Measurements from ENCODE around the gene DGLUCY. TPM values are rescaled to one million over a fixed set of nuclear protein-coding genes. Genes with fewer than 3 reads are reported as not detected.
"Not testable (repeated sequence)": the region's sequence is repeated elsewhere in the genome, so short reads cannot be mapped to it uniquely, and the experiment has no call there.

DGLUCY gene
- total RNA-seq, 2 donors from 2014 or later: 50.1 to 85.6 TPM

DNA sequence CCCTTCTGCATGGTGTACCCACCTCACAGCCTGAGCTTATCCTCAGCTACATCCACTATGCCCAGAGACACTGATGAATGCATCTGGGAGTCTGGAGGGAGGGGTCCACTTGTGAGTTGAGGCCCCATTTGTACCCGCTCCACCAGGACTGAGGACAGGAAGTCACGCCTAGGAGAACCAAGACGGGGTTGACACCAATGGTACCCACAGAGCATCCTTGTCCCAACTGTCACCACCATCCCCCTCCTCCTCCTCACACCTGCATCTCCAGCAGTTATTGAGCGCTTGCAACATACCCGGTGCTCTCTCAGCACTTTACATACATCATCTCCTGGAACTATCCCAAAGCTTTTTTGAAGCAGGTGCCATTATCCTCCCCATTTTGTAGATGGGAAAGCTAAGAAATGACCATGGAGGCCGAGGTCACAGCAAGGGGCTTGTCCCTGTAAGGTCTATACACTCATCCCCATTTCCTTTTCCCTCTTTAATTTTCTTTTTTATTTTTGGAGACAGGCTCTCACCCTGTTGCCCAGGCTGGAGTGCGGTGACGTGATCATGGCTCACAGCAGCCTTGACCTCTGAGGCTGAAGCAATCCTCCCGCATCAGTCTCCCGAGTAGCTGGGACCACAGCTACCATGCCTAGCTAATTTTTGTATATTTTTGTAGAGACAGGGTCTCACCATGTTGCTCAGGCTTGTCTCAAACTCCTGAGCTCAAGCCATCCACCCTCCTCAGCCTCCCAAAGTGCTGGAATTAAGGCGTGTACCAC lies 31.7 kb downstream of the DGLUCY start:
- DNase-seq (ENCODE audit: low spot score in 2 of 2) (no peak), ATAC-seq (no peak)
- peaks cover 0 to 7% of the 10 kb centered on the region in 2 donors for H3K36me3 Mint-ChIP-seq
- H3K9me3 Mint-ChIP-seq: no peaks in the 10 kb centered on the region
- H3K27ac Mint-ChIP-seq: no peak overlapping the region

DNA sequence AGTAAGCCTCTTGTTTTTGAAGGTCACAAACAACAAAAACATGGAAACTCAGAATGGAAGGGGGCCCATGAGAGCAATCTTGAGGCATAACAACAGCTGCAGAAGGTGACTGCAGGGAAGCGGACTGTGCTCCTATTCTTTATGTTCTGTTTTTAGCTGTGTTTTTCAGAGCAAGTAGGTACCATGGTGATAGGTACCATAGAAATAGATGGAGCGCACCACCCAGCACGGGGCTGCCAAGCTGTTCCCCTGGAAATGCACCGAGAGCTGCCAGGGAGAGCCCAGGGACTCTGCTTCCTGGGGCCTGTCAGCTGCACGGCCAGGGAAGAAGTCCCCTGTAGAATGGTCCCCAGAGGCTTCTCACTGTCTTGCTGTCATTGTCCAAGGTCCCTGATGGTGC lies 32.8 kb downstream of the DGLUCY start:
- H3K27ac Mint-ChIP-seq: no peak overlapping the region
- peaks cover 5 to 7% of the 10 kb centered on the region in 2 donors for H3K36me3 Mint-ChIP-seq
- no peaks in the 10 kb centered on the region for H3K9me3 Mint-ChIP-seq
- no peak for ATAC-seq
- no peak for DNase-seq (ENCODE audit: low spot score in 2 of 2)

DNA sequence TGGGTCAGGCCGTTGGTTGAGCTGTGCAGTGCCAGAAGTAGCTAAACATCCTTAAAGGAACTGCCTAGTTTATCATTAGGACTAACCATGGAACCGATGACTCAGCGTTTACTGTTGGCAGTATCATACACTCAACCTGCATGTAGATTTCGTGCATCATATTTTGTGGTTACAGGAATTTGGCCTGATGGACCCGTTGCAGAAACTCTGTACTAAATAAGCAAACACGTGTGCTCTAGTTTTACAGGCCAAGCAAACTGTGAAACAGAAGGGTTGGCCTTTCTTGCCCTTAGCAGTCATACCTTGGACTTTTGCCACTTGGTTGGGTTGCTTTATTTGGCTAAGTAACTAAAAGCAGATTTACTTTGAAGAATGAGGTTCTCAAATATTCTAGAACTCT lies 35.6 kb downstream of the DGLUCY start:
- no peaks in the 10 kb centered on the region for H3K9me3 Mint-ChIP-seq
- peaks cover 0 to 5% of the 10 kb centered on the region in 2 donors for H3K36me3 Mint-ChIP-seq
- no peak for ATAC-seq
- no peak overlapping the region for H3K27ac Mint-ChIP-seq
- no peak for DNase-seq (ENCODE audit: low spot score in 2 of 2)

DNA sequence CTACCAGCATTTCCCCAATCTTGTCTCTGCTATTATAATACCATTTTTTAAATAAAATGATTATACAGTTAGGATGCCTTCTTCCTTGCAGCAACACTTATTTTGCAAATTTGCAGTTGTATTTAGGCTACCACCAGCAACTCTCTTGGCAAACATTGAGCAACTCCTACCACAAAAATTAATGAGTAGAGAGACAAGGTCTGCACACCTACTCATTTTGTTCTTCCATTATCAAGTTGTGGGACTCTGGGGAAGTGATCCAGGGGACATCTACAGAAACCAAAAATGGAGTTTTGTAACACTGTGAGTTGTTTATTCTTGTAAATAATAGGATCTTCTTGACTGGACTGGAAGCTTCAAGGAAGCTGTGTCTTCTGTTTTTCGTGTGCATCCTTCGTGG lies 38.6 kb downstream of the DGLUCY start:
- H3K27ac Mint-ChIP-seq: no peak overlapping the region
- peaks cover 0 to 5% of the 10 kb centered on the region in 2 donors for H3K36me3 Mint-ChIP-seq
- no peaks in the 10 kb centered on the region for H3K9me3 Mint-ChIP-seq
- ATAC-seq (no peak), DNase-seq (ENCODE audit: low spot score in 2 of 2) (no peak)

DNA sequence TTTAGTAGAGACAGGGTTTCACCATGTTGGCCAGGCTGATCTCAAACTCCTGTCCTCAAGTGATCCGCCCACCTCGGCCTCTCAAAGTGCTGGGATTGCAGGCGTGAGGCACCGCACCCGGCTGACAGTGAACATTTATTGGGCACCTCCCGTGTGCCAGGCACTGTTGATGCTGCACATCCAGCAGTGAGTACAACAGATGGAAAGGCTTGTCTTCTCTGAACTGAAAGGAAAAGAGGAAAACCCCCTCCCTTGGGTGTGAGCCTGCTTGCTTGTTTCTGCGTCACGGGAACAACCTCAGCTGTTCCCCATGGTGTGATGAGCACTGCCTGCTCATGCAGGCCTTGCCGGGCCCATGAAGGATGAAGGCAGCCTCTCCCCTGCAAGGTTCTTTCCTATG lies 39.5 kb downstream of the DGLUCY start:
- ATAC-seq: no peak
- no peak for DNase-seq (ENCODE audit: low spot score in 2 of 2)
- no peak overlapping the region for H3K27ac Mint-ChIP-seq
- peaks cover 0 to 5% of the 10 kb centered on the region in 2 donors for H3K36me3 Mint-ChIP-seq
- H3K9me3 Mint-ChIP-seq: no peaks in the 10 kb centered on the region

DNA sequence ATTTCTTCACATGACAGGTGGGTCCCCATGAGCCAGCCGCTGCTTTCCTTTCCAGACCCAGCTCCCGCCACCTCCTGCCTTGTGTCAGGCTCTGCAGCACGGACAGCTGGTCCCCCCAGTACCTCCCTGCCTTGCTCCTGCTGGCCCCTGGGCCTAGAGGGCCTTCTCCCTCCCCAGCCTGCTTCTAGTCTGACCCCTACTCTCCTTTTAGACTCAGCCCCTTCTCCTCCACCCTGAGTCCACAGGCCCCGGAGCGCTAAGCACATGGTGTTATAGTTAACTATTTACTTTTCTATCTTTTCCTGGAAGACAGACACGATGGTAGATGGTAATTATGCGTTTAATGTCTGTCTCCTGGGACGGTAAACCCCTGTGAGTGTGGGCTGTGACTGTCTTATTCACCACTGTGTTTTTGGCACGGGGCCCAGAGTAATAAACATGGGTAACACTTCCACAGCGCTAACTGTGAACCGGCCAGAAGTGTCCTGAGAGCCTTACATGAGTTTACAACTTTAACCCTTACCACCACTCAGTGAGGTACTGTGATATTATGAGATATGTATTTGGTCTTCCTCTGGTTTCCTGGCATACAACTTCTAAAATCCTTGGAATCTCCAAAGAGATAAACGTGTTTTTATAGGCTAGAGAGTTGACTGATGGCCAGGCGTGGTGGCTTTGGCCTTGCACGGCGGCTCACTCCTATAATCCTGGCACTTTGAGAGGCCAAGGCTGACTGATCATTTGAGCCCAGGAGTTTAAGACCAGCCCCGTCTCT lies 41.2 kb downstream of the DGLUCY start:
- Mint-ChIP-seq H3K9me3 (no peaks in the 10 kb centered on the region), H3K36me3 (peaks cover 5 to 6% of the 10 kb centered on the region in 2 donors), H3K27ac (peak overlapping the region in 1 of 2 donors; percentile 65)
- DNase-seq (ENCODE audit: low spot score in 2 of 2): no peak
- ATAC-seq: no peak

DNA sequence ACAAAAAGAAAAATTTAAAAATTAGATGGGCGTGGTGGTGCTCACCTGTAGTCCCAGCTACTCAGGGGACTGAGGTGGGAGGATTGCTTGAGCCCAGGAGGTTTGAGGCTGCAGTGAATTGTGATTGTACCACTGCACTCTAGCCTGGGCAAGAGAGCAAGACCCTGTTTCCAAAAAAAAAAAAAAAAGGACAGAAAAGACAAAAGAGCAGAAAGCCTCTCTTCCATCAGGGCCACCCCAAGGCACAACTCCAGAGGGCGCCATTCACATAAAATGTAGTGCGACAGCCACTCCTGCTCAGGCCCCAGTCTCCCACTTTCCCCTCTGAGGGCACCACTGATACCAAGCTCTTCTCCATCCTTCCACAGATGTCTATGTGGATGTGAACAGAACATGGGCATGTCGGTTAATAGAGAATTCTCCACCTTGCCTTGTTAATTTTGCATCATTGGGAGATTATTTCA lies 41.8 kb downstream of the DGLUCY start:
- no peak for DNase-seq (ENCODE audit: low spot score in 2 of 2)
- no peak for ATAC-seq
- Mint-ChIP-seq H3K9me3 (no peaks in the 10 kb centered on the region), H3K27ac (no peak overlapping the region), H3K36me3 (peaks cover 4 to 10% of the 10 kb centered on the region in 2 donors)

DNA sequence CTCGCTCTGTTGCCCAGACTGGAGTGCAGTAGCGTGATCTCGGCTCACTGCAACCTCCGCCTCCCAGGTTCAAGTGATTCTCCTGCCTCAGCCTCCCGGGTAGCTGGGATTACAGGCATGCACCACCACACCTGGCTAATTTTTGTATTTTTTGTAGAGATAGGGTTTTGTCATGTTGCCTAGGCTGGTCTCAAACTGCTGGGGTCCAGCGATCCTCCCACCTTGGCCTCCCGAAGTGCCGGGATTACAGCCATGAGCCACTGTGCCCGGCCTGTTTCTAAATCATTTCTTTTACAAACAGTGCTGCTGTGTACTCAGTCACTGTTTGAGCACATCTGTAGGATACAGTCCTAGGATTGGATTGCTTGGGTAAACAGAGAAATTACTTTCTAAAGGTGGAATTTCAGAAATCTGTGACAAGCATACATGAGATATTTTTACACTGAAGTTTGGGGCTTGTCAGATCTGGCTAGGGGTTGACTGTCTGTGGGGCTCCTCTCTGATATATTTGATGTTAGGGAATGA lies 42.3 kb downstream of the DGLUCY start:
- Mint-ChIP-seq H3K27ac (peak overlapping the region in 1 of 2 donors; percentile 30), H3K36me3 (peaks cover 0 to 15% of the 10 kb centered on the region in 2 donors)
- ATAC-seq; DNase-seq (ENCODE audit: low spot score in 2 of 2); H3K9me3 Mint-ChIP-seq: not testable (repeated sequence)

DNA sequence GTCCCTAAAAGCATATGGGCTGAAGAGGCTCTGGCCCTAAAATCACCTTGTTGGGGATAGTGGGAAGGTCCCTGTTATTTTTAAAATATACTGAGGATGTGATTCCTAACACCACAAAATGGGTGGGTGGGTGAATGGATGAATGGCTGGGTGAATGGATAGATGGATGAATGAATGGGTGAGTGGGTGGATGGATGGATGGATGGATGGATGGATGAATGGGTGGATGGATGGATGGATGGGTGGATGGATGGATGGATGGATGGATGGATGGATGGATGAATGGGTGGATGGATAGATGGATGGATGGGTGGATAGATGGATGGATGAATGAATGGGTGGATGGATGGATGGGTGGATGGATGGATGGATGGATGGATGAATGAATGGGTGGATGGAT lies 43.0 kb downstream of the DGLUCY start:
- Mint-ChIP-seq H3K27ac (peak overlapping the region in 1 of 2 donors; percentile 36), H3K36me3 (peaks cover 0 to 21% of the 10 kb centered on the region in 2 donors)
- H3K9me3 Mint-ChIP-seq; ATAC-seq; DNase-seq (ENCODE audit: low spot score in 2 of 2): not testable (repeated sequence)

DNA sequence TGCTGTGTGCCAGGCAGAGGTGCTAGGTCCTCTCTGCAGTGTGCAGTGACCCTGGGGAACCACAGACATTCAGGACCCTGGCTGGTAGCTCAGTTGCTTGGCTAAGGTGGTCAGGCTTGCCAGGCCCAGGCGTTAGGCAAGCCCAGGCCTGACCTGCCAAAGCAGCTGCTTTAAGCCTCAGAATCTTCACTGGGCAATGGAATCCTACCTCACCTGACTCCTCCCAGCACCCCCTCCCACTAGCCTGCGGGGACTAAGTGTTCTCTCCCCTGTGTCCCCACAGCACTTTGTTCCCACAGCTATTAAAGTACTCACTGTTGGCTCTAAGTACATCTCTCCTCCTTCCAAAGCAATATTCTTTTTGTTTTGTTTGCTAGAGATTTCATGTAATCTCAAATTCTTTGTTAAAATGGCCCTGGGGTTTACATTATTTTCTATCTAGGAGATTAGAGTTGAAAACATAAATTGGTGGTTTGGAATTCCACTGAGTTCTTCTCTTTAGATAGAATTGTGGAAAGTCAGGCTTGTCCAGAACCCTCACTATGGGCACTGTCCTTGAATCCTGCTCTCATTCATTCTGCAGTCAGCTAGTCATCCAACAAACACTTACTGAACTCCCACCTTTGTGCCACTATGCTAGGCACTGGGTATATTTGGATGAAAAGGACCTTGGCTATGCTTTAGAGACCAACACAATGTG lies 44.4 kb downstream of the DGLUCY start:
- Mint-ChIP-seq H3K27ac (peak overlapping the region; percentile 16 to 45), H3K9me3 (no peaks in the 10 kb centered on the region), H3K36me3 (peaks cover 0 to 21% of the 10 kb centered on the region in 2 donors)
- DNase-seq (ENCODE audit: low spot score in 2 of 2) (no peak), ATAC-seq (no peak)

DNA sequence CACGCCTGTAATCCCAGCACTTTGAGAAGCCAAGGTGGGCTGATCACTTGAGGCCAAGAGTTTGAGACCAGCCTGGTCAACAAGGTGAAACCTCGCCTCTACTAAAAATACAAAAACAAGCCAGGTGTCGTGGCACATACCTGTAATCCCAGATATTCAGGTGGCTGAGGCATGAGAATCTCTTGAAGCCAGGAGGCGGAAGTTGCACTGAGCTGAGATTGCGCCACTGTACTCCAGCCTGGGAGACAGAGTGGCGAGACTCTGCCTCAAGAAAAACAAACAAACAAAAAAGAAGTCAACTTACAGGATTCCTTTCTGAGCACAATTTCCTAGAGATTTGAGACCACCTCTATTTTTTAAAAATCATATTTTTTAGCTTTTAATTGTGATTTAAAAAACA lies 45.3 kb downstream of the DGLUCY start:
- H3K36me3 Mint-ChIP-seq: peaks cover 0 to 21% of the 10 kb centered on the region in 2 donors
- ATAC-seq (no peak), DNase-seq (ENCODE audit: low spot score in 2 of 2) (no peak)
- no peaks in the 10 kb centered on the region for H3K9me3 Mint-ChIP-seq
- no peak overlapping the region for H3K27ac Mint-ChIP-seq

DNA sequence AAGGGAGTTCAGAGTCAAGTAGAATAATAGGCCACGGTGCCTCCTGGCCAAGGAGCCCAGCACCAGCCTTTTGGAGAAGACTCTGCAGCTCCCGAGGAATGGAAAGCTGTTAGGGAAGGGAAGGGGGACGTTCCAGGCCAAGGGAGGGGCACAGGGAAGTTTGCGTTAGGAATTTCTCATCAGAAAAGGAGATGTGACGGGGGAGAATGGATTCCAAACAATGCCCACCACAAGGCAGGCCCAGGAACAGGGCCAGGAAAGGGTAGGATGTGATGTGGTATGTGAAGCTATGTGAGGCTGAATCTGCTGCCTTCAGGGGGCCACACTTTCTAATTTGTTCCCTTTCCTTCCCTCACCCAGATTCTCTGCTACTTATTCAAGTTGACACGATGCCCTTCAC lies 46.0 kb downstream of the DGLUCY start:
- H3K9me3 Mint-ChIP-seq: no peaks in the 10 kb centered on the region
- no peak for ATAC-seq
- peak overlapping the region in 1 of 2 donors; percentile 78 for H3K27ac Mint-ChIP-seq
- DNase-seq (ENCODE audit: low spot score in 2 of 2): no peak
- peaks cover 0 to 28% of the 10 kb centered on the region in 2 donors for H3K36me3 Mint-ChIP-seq

DNA sequence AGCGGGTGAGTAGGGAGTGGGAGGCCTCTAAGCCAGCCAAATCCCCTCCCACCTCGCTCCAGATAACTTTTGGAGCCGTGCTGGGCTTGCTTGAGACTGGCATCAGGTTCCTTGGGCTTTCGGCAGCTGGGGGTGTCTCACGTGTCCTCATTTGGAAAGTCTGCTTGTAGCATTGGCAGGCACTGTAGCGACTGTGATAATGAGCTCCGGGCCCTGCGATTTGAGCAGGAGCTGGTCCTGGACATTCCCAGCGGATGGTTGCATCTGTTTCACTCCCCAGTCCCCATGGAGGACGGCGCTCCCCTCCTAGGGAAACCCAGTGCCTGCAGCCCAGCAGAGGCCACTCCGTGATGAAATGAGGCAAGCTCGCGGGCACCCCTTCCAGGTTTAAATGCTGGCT lies 49.4 kb downstream of the DGLUCY start:
- Mint-ChIP-seq H3K9me3 (no peaks in the 10 kb centered on the region), H3K27ac (peak overlapping the region in 1 of 2 donors; percentile 40), H3K36me3 (peaks cover 0 to 32% of the 10 kb centered on the region in 2 donors)
- DNase-seq (ENCODE audit: low spot score in 2 of 2) (no peak), ATAC-seq (no peak)

DNA sequence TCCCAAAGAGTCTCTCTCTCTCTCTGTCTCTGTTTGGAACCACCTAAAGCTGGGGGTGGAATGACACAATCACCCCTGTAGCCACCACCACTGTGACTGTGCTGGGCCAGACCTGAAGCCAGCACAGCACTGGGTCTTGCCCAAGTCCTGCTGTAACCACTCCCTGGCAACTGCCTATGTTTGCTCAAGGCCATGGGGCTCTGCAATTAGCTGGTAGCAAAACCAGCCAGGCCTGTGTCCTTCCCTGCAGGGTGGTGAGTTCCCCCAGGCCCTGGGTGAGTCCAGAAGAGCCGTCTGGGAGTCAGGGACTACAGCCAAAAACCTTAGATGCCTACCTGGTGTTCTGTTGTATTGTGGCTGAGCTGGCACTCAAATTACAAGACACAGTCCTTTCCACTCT lies 50.8 kb downstream of the DGLUCY start:
- Mint-ChIP-seq H3K36me3 (peaks cover 0 to 28% of the 10 kb centered on the region in 2 donors), H3K9me3 (no peaks in the 10 kb centered on the region), H3K27ac (peak overlapping the region in 1 of 2 donors; percentile 81)
- DNase-seq (ENCODE audit: low spot score in 2 of 2) (no peak), ATAC-seq (no peak)

DNA sequence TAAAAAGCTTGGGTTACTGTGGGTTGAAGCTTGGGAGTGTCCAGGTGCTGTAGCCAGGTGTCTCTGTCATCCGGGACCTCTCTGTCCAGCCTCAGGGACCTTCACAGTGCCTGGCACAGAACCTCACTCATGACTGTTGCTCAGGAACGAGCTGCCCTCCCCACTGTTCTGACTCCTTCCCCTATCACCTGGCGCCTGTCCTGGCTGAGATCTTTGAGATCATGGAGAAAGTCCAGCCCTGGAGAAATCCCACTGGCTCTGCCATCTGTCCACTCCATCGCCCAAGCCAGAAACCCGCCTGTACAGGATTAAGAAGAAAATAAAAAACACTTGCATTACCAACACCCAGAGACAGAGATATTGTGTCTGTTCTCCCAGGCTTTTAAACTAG lies 53.5 kb downstream of the DGLUCY start:
- H3K9me3 Mint-ChIP-seq: no peaks in the 10 kb centered on the region
- no peak for DNase-seq (ENCODE audit: low spot score in 2 of 2)
- H3K27ac Mint-ChIP-seq: peak overlapping the region in 1 of 2 donors; percentile 77
- ATAC-seq: no peak
- peaks cover 0 to 11% of the 10 kb centered on the region in 2 donors for H3K36me3 Mint-ChIP-seq

DNA sequence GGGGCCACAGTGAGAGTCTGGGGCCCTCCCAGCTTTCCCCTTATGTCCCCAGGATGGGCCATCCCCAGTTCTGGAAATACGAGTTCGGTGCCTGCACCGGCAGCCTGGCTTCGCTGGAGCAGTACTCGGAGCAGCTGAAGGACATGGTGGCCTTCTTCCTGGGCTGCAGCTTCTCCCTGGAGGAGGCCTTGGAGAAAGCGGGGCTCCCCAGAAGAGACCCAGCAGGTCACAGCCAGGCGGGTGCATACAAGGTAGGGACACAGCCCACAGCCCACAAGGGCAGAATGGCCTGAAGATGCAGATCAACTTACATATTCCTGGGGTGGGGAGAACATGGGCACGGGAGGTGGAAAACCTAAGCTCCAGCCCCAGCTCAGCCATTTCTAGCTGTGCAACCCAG lies 56.1 kb downstream of the DGLUCY start:
- no peaks in the 10 kb centered on the region for H3K9me3 Mint-ChIP-seq
- peaks cover 0 to 3% of the 10 kb centered on the region in 2 donors for H3K36me3 Mint-ChIP-seq
- H3K27ac Mint-ChIP-seq: peak overlapping the region; percentile 12 to 22
- ATAC-seq (no peak), DNase-seq (ENCODE audit: low spot score in 2 of 2) (no peak)

Data from activated naive CD4-positive, alpha-beta T cell treated with anti-CD3 and anti-CD28 coated beads, Interleukin-2, amount 50 U/mL, for 72 hours (primary cell).